A549 (cell line): ENCODE measurements around the gene SVIL. TPM values are rescaled to one million over a fixed set of nuclear protein-coding genes. Genes with fewer than 3 reads are reported as not detected.
"Not testable (repeated sequence)": the region's sequence is repeated elsewhere in the genome, so short reads cannot be mapped to it uniquely, and the experiment has no call there.

Experiments used
- ATAC-seq, 2 experiments: fragments of 200-7000 bp in 1 of 2; fragments of >200 bp in 1 of 2; cut with Nextera tagmentation in 1 of 2; cut with Tn5 transposase in 1 of 2; 3 replicates each; pipeline versions ENCODE4 v1.8.0 to v1.9.1; 2018 to 2020; ENCODE audit warnings: mild to moderate bottlenecking in 1 of 2, moderate library complexity in 1 of 2
- CTCF ChIA-PET: fragments of 300-600 bp; sonication (Branson Sonifier 250); formaldehyde crosslinking; extraction: SDS; loops from one replicate; lab custom pipeline; 2021; ENCODE audit warnings: antibody characterized with exemption, inconsistent platforms; lab: Yijun Ruan, JAX
- POLR2A ChIA-PET: fragments of 350-600 bp; formaldehyde crosslinking; extraction: SDS; loops from one replicate; lab custom pipeline; 2021; ENCODE audit warnings: antibody characterized with exemption, inconsistent platforms; lab: Yijun Ruan, JAX
- DNase-seq, 2 experiments: peaks; one replicate each; pipeline versions ENCODE4 v3.0.0 to v3.0.0-alpha.2; 2011 to 2016; ENCODE audit warnings: low read depth in 1 of 2, low spot score in 1 of 2
- FAIRE-seq: peaks from 2 replicates; lab custom pipeline; 2011; peaks lifted over from hg19 to GRCh38; lab: Jason Lieb, UNC
- H3K27ac ChIP-seq, 2 experiments: fragments of >200 bp; sonication (Bioruptor Twin); formaldehyde crosslinking; 3 replicates each; pipeline ENCODE4 v1.5.1; 2016 to 2017
- H3K4me1 ChIP-seq: fragments of >200 bp; sonication (Bioruptor Twin); formaldehyde crosslinking; 3 replicates; pipeline ENCODE4 v1.6.1; 2016
- H3K4me2 ChIP-seq: fragments of >200 bp; sonication (Bioruptor Twin); formaldehyde crosslinking; 3 replicates; pipeline ENCODE4 v1.6.1; 2016
- H3K4me3 ChIP-seq: fragments of >200 bp; sonication (Bioruptor Twin); formaldehyde crosslinking; 3 replicates; pipeline ENCODE4 v1.5.1; 2016
- H3K9me3 ChIP-seq: fragments of >200 bp; sonication (Bioruptor Twin); formaldehyde crosslinking; 3 replicates; pipeline ENCODE4 v1.6.1; 2016
- CBX8 ChIP-seq: fragments of 200-600 bp; sonication (generic); IDR thresholded peaks from 2 replicates; pipeline ENCODE4 v1.6.1; 2016
- CHD2 ChIP-seq: fragments of 150-350 bp; IDR thresholded peaks from 2 replicates; pipeline ENCODE4 v1.6.1; 2014; ENCODE audit warnings: low read length; ENCODE audit not compliant: partially characterized antibody
- FOSB ChIP-seq: fragments of 250-450 bp; sonication (Bioruptor Pico); IDR thresholded peaks from 2 replicates; pipeline ENCODE4 v1.5.0; 2020; ENCODE audit warnings: mild to moderate bottlenecking, moderate library complexity
- FOXS1 ChIP-seq: fragments of 250-450 bp; sonication (Bioruptor Pico); IDR thresholded peaks from 2 replicates; pipeline ENCODE4 v1.5.0; 2020; ENCODE audit warnings: mild to moderate bottlenecking, moderate library complexity
- HEYL ChIP-seq: fragments of 250-450 bp; sonication (Bioruptor Pico); IDR thresholded peaks from 2 replicates; pipeline ENCODE4 v1.8.0; 2021; ENCODE audit warnings: mild to moderate bottlenecking, moderate library complexity
- HOXB13 ChIP-seq: fragments of 250-450 bp; sonication (Bioruptor Pico); IDR thresholded peaks from 2 replicates; pipeline ENCODE4 v1.5.0; 2020; ENCODE audit warnings: low read depth, mild to moderate bottlenecking, moderate library complexity
- HOXB5 ChIP-seq: fragments of 250-450 bp; sonication (Bioruptor Pico); IDR thresholded peaks from 2 replicates; pipeline ENCODE4 v1.5.0; 2020; ENCODE audit warnings: mild to moderate bottlenecking, moderate library complexity
- JUN ChIP-seq, 2 experiments: fragments of >200 bp; sonication (Bioruptor Twin); formaldehyde crosslinking; IDR thresholded peaks; 2 replicates in 1 of 2; 3 replicates in 1 of 2; pipeline ENCODE4 v1.6.1; 2016 to 2017
- KDM1A ChIP-seq: fragments of 200-600 bp; sonication (generic); IDR thresholded peaks from 2 replicates; pipeline ENCODE4 v1.6.1; 2016; ENCODE audit warnings: low read depth, mild to moderate bottlenecking
- MAFK ChIP-seq: fragments of 450-650 bp; IDR thresholded peaks from 2 replicates; pipeline ENCODE4 v1.6.1; 2014; ENCODE audit not compliant: partially characterized antibody
- MAZ ChIP-seq: fragments of 150-350 bp; IDR thresholded peaks from 2 replicates; pipeline ENCODE4 v1.6.1; 2014; ENCODE audit warnings: antibody characterized with exemption, low read depth, low read length, borderline replicate concordance
- NFE2L2 ChIP-seq: fragments of 150-350 bp; conservative IDR thresholded peaks from 2 replicates; pipeline ENCODE4 v1.6.1; 2014; ENCODE audit warnings: low read length
- NPAS2 ChIP-seq: fragments of 250-450 bp; sonication (Bioruptor Pico); IDR thresholded peaks from 2 replicates; pipeline ENCODE4 v1.8.0; 2022; ENCODE audit warnings: mild to moderate bottlenecking, moderate library complexity, borderline replicate concordance
- POLR2A ChIP-seq: IDR thresholded peaks from 2 replicates; pipeline ENCODE4 v1.6.1; 2012; ENCODE audit warnings: mild to moderate bottlenecking, low read length
- POLR2AphosphoS2 ChIP-seq: conservative IDR thresholded peaks from 2 replicates; pipeline ENCODE4 v1.6.1; 2012; ENCODE audit warnings: low read length, improper control_type of control experiment, inconsistent platforms
- RAD21 ChIP-seq, 2 experiments: fragments of >200 bp in 1 of 2; sonication (Bioruptor Twin) in 1 of 2; formaldehyde crosslinking in 1 of 2; IDR thresholded peaks in 1 of 2; conservative IDR thresholded peaks in 1 of 2; 2 replicates in 1 of 2; 3 replicates in 1 of 2; pipeline ENCODE4 v1.6.1; 2012 to 2018; ENCODE audit warnings: inconsistent platforms in 1 of 2
- RARB ChIP-seq: fragments of 250-450 bp; sonication (Bioruptor Pico); IDR thresholded peaks from 2 replicates; pipeline ENCODE4 v1.8.0; 2021; ENCODE audit warnings: mild to moderate bottlenecking, moderate library complexity
- TP53 ChIP-seq: fragments of 250-450 bp; sonication (Bioruptor Pico); IDR thresholded peaks from 2 replicates; pipeline ENCODE4 v1.5.0; 2021; ENCODE audit warnings: mild to moderate bottlenecking, moderate library complexity
- ZFP36 ChIP-seq: fragments of 450-650 bp; IDR thresholded peaks from 2 replicates; pipeline ENCODE4 v1.6.1; 2014; ENCODE audit warnings: borderline replicate concordance; ENCODE audit not compliant: partially characterized antibody
- ZNF302 ChIP-seq: fragments of 250-450 bp; sonication (Bioruptor Pico); IDR thresholded peaks from 2 replicates; pipeline ENCODE4 v1.9.0; 2021; ENCODE audit warnings: inconsistent platforms, mild to moderate bottlenecking, moderate library complexity
- WGBS: methylation state at CpG from one replicate; pipeline ENCODE4 v1.1.6; 2017; ENCODE audit errors: missing lambda C conversion rate; 5-methylcytosine and 5-hydroxymethylcytosine counted together
- polyA plus RNA-seq, 4 experiments: library from polyadenylated mRNA; depleted of rRNA in 3 of 4; stranded (reverse); fragments of >200 nt; fragmentation: RNase III in 1 of 4; extraction: RNeasy Plus Mini Kit Qiagen cat#74134 plus additional on column Dnase treatment in 1 of 4; gene quantifications; 2 replicates in 3 of 4; 3 replicates in 1 of 4; pipeline ENCODE4 v1.2.3, GENCODE V29; 2011 to 2017
- TF ChIP-seq, protein P1 (sequence below): IDR thresholded peaks from 2 replicates; pipeline ENCODE4 v1.6.1; 2012; ENCODE audit warnings: low read depth, borderline replicate concordance
- TF ChIP-seq, protein P2 (sequence below): fragments of >200 bp; sonication (Bioruptor Twin); formaldehyde crosslinking; IDR thresholded peaks from 3 replicates; pipeline ENCODE4 v1.5.1; 2016
- TF ChIP-seq, protein P3 (sequence below): IDR thresholded peaks from 2 replicates; pipeline ENCODE4 v1.6.1; 2012

The SVIL gene
- polyA plus RNA-seq, 2 of the 4 experiments (the other 2 are of a cell fraction), result 12.0 to 20.4 TPM

DNA sequence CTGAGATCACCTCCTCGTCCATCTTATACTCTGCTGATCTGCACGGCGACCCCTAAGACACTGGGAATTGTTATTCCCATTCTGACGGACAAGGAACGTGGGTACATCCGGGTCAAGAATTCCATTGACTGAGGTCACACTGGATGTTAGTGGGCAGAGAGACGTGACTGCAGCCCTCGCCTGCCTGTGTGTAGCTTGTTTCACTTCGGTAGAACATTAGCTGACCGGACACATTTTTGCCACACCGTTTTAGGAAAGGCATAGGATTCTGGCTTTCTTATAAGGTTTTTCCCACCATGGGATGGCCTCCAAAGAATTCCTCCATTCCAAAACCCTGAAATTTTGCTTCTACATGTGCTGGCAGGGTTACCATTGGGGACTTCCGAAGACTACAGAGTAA, 118.9 kb downstream of the SVIL start:
- H3K9me3 ChIP-seq, DNase-seq, H3K4me2 ChIP-seq, FAIRE-seq, H3K27ac ChIP-seq, H3K4me1 ChIP-seq, H3K4me3 ChIP-seq, ATAC-seq, POLR2A ChIA-PET: not testable (repeated sequence)
- CTCF ChIA-PET, result interaction anchor here (1.6 to 4.8 kb wide), 4 partner anchors 13 to 888 kb away, joined by 4 to 29 read pairs (median 5); no protein-coding TSS in a partner anchor
- TF ChIP-seq MAFK, result peak; percentile 36
- WGBS, result 89% methylated on average over 12 of the region's 12 CpGs

DNA sequence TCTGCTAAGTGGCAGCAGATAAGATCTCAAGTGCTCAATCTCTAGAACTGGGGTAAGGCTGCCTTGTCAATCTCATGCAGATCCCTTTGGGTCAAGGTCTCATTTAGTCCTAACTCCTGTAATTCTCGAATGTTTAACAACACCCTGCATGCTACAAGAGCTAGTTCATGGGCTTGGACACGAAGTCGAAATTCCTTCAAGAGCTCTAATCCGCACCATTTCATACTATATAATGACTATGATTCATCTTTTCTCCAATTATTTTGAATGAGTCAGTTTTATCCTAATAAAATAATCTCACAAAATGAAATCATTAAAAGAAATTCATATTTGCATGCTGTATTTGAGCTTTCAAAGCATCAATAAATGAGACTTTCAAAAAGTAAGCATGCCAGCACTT, 119.7 kb downstream of the SVIL start:
- H3K4me1 ChIP-seq, H3K4me2 ChIP-seq, FAIRE-seq, DNase-seq, ATAC-seq, POLR2A ChIA-PET, H3K9me3 ChIP-seq, H3K4me3 ChIP-seq, H3K27ac ChIP-seq: not testable (repeated sequence)
- WGBS, result 78% methylated on average over 4 of the region's 4 CpGs
- CTCF ChIA-PET, result interaction anchor here (0.5 to 4.8 kb wide), 9 partner anchors 9 to 887 kb away, joined by 3 to 29 read pairs (median 5); no protein-coding TSS in a partner anchor

DNA sequence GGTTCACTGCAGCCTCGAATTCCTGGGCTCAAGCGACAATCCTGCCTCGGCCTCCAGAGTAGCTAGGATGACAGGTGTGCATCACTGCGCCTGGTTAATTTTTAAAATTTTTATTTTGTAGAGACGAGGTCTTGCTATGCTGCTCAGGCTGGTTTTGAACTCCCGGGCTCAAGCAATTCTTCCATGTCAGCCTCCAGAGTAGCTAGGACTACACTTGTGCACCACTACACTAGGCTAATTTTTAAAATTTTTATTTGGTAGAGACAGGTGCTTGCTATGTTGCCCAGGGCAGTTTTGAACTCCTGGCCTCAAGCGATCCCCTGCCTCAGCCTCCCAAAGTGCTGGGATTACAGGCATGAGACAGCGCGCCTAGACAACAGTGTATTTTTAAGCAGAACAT, 120.5 kb downstream of the SVIL start:
- ATAC-seq, result no peak
- H3K4me3 ChIP-seq, result no peak overlapping the region
- ChIA-PET CTCF (interaction anchor here (0.5 to 4.8 kb wide), 9 partner anchors 9 to 850 kb away, joined by 3 to 29 read pairs (median 5); no protein-coding TSS in a partner anchor), POLR2A (no interaction called here)
- H3K9me3 ChIP-seq, result no peaks in the 10 kb centered on the region
- no peak for DNase-seq
- WGBS, result 88% methylated on average over 9 of the region's 9 CpGs
- H3K27ac ChIP-seq, result no peak overlapping the region
- H3K4me2 ChIP-seq, result no peak overlapping the region
- TF ChIP-seq NFE2L2 (no peak), CBX8 (no peak), POLR2A (no peak), HOXB5 (no peak), CHD2 (no peak), ZNF302 (CRISPR knock-in tag) (no peak), HEYL (CRISPR knock-in tag) (no peak), FOSB (no peak), POLR2AphosphoS2 (no peak)
- FAIRE-seq, result no peak
- H3K4me1 ChIP-seq, result no peaks in the 10 kb centered on the region

DNA sequence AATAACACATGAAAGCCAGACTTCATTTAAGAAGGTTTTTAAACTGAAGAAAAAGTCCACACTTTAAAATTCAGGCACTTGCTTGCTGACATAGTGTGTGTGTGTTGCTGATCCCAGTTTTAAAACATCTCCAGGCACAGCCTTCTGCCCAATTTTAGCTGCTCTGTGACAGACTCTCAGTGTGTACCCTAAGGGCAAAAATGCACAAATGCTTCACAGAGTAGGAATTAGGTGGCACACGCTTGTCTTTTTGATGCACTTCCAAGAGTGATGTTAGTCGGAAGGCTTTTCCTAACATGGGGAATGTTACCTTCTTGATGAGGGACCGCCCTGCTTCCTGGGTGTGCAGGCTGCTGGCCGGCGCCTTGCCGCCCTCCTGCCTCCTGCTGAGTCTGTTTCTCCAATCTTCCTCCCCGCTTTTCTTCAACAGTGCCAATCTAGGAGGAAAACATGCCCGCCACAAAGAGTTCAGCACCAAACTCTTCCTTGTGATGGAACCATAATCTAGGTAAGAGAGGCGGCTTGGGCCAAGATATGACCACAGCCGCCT, 122.3 kb downstream of the SVIL start:
- CTCF ChIA-PET, result interaction anchor here (0.6 to 4.8 kb wide), 14 partner anchors 9 to 580 kb away, joined by 3 to 29 read pairs (median 3); no protein-coding TSS in a partner anchor
- POLR2A ChIA-PET, result no interaction called here

DNA sequence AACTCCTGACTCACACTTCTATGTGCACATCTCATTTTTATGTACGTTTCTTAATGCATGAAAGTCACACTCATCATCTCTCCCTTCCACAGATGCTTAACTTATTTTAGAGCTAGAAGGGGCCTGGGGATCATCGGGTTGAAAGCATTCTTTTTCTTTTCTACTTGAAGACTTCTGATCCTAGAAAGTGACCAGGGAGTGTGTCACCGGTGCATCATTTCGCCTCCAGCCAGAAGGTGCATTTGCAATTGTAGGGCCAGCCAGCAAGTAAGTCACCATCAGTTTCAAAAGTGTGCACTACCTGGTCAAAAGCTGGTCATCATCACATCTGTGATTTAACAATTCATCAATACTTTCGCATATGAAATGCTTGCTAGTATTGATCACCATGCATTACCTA, 123.0 kb downstream of the SVIL start:
- 88% methylated on average over 5 of the region's 5 CpGs for WGBS
- ATAC-seq, FAIRE-seq, H3K4me2 ChIP-seq, H3K4me3 ChIP-seq, H3K27ac ChIP-seq, DNase-seq, POLR2A ChIA-PET, H3K4me1 ChIP-seq, H3K9me3 ChIP-seq: not testable (repeated sequence)
- CTCF ChIA-PET, result interaction anchor here (0.9 to 4.8 kb wide), 6 partner anchors 9 to 581 kb away, joined by 3 to 29 read pairs (median 10); no protein-coding TSS in a partner anchor

More for the DNA sequence above, 122.3 kb downstream of the SVIL start:
- no peak overlapping the region for H3K27ac ChIP-seq
- FAIRE-seq (no peak), ATAC-seq (no peak), DNase-seq (no peak)
- 93% methylated on average over 10 of the region's 10 CpGs for WGBS
- no peak overlapping the region for H3K4me2 ChIP-seq
- H3K9me3 ChIP-seq, result no peaks in the 10 kb centered on the region
- TF ChIP-seq NFE2L2 (no peak), KDM1A (no peak), RAD21 (conservative IDR thresholded peaks at IDR 0.05 in 1 of 2, IDR thresholded peaks at IDR 0.05 in 1 of 2) (no peak), FOXS1 (no peak), HEYL (CRISPR knock-in tag) (no peak), TP53 (CRISPR knock-in tag) (no peak), HOXB13 (CRISPR knock-in tag) (no peak), NPAS2 (no peak), RARB (CRISPR knock-in tag) (no peak), MAZ (no peak), JUN (IDR thresholded peaks at IDR 0.05) (no peak), FOSB (no peak), ZFP36 (no peak), MAFK (no peak), ZNF302 (CRISPR knock-in tag) (no peak)
- TF ChIP-seq, protein P1, sequence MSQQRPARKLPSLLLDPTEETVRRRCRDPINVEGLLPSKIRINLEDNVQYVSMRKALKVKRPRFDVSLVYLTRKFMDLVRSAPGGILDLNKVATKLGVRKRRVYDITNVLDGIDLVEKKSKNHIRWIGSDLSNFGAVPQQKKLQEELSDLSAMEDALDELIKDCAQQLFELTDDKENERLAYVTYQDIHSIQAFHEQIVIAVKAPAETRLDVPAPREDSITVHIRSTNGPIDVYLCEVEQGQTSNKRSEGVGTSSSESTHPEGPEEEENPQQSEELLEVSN, result no peak
- TF ChIP-seq, protein P2, sequence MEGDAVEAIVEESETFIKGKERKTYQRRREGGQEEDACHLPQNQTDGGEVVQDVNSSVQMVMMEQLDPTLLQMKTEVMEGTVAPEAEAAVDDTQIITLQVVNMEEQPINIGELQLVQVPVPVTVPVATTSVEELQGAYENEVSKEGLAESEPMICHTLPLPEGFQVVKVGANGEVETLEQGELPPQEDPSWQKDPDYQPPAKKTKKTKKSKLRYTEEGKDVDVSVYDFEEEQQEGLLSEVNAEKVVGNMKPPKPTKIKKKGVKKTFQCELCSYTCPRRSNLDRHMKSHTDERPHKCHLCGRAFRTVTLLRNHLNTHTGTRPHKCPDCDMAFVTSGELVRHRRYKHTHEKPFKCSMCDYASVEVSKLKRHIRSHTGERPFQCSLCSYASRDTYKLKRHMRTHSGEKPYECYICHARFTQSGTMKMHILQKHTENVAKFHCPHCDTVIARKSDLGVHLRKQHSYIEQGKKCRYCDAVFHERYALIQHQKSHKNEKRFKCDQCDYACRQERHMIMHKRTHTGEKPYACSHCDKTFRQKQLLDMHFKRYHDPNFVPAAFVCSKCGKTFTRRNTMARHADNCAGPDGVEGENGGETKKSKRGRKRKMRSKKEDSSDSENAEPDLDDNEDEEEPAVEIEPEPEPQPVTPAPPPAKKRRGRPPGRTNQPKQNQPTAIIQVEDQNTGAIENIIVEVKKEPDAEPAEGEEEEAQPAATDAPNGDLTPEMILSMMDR, result no peak
- TF ChIP-seq, protein P3, sequence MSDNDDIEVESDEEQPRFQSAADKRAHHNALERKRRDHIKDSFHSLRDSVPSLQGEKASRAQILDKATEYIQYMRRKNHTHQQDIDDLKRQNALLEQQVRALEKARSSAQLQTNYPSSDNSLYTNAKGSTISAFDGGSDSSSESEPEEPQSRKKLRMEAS, result no peak
- no peaks in the 10 kb centered on the region for H3K4me1 ChIP-seq
- H3K4me3 ChIP-seq, result no peak overlapping the region
